IMR-90 (cell line): ENCODE results near the gene FOXQ1.

Experiments used
- BHLHE40 ChIP-seq: fragments of 150-350 bp; IDR thresholded peaks from 2 replicates; pipeline ENCODE4 v1.6.1; 2016; ENCODE audit warnings: mild to moderate bottlenecking, low read depth, low read length
- MAZ ChIP-seq: IDR thresholded peaks from 2 replicates; pipeline ENCODE4 v1.6.1; 2012; ENCODE audit warnings: low read depth, mild to moderate bottlenecking, low read length, improper control_type of control experiment, moderate library complexity, borderline replicate concordance
- MXI1 ChIP-seq: IDR thresholded peaks from 2 replicates; pipeline ENCODE4 v1.6.1; 2012; ENCODE audit warnings: low read depth, mild to moderate bottlenecking, low read length, moderate library complexity, borderline replicate concordance
- POLR2A ChIP-seq: IDR thresholded peaks from 2 replicates; pipeline ENCODE4 v1.6.1; 2012; ENCODE audit warnings: mild to moderate bottlenecking, low read depth, low read length
- RAD21 ChIP-seq: IDR thresholded peaks from 2 replicates; pipeline ENCODE4 v1.6.1; 2012; ENCODE audit warnings: low read length, improper control_type of control experiment
- RFX5 ChIP-seq: IDR thresholded peaks from 2 replicates; pipeline ENCODE4 v1.8.0; 2012; ENCODE audit warnings: low read depth, mild to moderate bottlenecking, low read length, moderate library complexity
- SMC3 ChIP-seq: fragments of 150-350 bp; IDR thresholded peaks from 2 replicates; pipeline ENCODE4 v1.6.1; 2016; ENCODE audit warnings: low read depth, mild to moderate bottlenecking, antibody characterized with exemption, low read length, moderate library complexity
- TF ChIP-seq, protein P1 (sequence below): conservative IDR thresholded peaks from 2 replicates; pipeline ENCODE4 v1.5.1; 2012; ENCODE audit warnings: mild to moderate bottlenecking, low read depth, low read length, improper control_type of control experiment

- TF ChIP-seq, protein P1, sequence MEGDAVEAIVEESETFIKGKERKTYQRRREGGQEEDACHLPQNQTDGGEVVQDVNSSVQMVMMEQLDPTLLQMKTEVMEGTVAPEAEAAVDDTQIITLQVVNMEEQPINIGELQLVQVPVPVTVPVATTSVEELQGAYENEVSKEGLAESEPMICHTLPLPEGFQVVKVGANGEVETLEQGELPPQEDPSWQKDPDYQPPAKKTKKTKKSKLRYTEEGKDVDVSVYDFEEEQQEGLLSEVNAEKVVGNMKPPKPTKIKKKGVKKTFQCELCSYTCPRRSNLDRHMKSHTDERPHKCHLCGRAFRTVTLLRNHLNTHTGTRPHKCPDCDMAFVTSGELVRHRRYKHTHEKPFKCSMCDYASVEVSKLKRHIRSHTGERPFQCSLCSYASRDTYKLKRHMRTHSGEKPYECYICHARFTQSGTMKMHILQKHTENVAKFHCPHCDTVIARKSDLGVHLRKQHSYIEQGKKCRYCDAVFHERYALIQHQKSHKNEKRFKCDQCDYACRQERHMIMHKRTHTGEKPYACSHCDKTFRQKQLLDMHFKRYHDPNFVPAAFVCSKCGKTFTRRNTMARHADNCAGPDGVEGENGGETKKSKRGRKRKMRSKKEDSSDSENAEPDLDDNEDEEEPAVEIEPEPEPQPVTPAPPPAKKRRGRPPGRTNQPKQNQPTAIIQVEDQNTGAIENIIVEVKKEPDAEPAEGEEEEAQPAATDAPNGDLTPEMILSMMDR, result no peak
- TF ChIP-seq RAD21 (no peak), POLR2A (no peak), MXI1 (no peak), RFX5 (no peak), MAZ (no peak), SMC3 (no peak), BHLHE40 (no peak)
Measured at GRCh38 chr6:1310628-1311399, 1.1 kb upstream of the FOXQ1 start.
